Effector CD4-positive, alpha-beta T cell (primary cell): Measurements from ENCODE around the gene ST6GAL2.

Experiments used
- DNase-seq: peaks from one replicate; pipeline ENCODE4 v3.0.0-alpha.2; 2020

The ST6GAL2 gene

DNA sequence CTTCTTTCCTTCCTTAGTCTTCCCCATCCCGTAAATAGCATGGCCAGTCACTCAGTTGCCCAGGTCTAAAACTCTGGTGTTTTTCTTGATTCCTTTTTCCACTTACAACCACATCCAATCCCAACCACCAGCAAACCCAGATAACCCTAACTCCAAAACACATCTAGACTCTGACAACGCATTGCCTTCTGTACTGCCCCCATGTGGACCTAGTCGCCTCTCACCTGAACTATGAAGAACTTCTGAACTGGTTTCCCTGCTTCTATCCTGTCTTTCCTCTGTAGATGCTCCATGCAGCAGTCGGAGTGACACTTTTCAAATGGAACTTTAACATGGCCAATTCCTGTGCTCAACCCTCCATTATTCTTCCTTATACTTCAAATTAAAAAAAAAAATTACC is 26.5 kb downstream of the ST6GAL2 start:
- DNase-seq: no peak

- DNase-seq: no peak
These were observed 27.2 kb downstream of the ST6GAL2 start for GRCh38 chr2:106858810-106859209.

DNA sequence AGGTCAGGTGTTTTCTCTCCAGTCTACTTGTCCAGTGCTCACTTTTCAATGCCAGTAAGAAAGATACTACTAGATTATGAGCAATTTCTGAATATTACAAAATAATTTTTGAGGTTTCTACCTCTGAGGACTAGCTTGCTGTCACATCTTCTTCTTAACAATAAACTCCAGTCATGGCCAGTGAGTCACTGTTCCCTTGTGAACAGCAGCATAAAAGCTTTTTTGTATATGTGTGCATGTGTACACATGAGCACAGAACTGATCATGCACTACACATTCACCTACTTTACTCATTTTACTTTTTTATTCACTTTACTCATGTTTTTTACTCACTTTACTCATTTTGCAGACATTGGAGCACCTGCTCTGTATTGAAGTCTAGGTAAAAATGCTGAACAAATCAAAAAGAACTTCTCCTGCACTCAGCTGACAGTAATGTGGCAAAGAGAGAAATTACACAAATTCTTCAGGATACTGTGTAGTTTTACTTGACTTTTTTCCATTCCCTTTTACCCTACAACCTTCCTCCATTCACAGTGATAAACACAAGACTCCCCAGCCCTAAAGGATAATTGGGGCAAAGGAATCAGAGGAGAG is 28.0 kb downstream of the ST6GAL2 start:
- DNase-seq: no peak

DNA sequence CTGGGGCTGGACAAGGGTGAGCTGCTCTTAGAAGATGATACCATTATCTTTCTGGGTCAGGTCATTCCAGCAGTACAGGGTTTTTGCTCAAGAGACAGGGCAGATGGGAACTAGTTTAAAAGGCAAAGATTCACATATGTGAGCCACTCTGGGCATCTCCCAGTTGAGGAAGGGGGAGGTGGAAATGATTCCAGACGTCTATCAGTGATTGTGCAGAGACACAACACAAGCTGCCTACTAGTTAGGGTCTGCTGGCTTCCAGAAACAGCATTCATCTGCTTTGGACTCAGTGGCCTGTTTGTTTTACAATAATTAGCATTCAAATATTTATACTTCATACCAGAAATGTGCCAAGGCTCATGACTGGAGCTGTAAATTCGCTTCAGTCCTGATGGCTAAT is 32.3 kb downstream of the ST6GAL2 start:
- no peak for DNase-seq

GRCh38 chr2:106851881-106852501 is 34.0 kb downstream of the ST6GAL2 start:
- no peak for DNase-seq

DNA sequence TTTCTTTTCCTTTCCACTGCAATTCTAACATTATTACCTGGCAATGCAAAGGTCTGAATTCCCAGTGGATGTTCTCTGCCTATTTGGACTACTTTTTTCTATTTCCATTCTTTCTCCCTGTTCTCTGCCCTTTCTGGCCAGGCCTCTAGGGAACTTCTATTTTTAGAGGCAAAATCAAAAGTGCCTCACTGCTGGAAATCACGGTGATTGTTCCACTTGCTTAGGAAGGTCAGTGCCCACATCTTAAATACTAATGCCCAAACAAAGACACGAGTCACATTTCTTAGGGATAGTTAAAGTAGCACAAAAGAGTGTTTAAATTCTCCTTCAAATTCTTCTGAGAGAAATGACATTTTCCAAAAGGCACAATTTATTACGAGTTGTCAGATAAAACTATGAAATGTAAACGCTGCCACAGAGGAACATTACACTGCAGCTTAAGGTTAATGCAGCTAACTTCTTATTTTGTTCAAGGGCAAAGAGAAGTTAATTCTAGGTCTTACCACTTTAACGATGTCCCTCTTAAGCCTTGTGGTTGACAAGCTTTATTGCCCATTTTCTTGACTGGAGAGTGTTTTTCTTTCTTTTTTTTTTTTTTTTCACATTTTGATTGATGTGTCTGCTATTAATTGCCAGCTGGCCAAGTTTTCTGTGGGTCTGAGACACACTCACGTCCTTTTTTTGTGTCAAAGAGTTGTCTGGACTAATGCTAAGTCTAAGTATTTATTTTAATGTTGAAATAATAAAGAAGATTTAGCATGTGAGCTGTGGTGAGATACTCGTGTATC is 34.7 kb downstream of the ST6GAL2 start:
- DNase-seq: no peak

- DNase-seq: no peak
These were observed 36.7 kb downstream of the ST6GAL2 start for GRCh38 chr2:106849253-106849652.

DNA sequence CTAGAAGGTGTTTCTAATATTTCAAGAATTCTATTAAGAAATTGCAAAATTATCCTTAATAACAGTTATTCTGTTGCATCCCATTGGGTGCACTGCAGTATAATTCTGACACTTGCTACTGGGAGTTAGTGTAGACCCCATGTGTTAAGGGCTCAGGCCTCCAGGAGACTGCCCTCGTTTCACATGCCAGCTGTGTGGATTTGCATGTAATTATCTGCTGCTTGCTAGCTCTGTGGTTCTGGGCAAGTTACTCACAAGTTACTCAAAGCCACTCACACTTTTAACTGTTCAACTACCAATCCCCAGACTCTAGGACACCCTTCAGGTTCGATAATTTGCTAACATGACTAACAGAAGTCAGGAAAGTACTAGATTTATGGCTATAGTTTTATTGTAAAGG is 38.6 kb downstream of the ST6GAL2 start:
- DNase-seq: no peak

DNA sequence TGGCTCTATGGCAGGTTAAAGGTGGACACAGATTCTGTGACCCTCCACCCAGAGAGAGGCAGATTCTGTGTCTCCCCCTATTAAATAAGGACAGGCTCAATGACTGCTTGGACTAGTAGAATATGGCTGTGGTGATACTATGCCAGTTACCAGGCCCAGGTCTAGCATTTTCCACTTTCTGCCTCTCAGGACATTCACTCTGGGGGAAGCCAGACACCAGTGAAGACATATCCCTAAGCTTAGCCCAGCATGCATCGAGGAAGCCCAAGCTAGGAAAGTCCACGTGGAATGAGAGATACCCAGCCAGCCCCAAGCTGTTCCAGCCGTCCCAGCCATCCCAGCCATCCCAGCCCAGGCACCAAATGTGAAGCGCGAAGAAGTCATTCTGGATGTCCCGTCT is 40.3 kb downstream of the ST6GAL2 start:
- DNase-seq: no peak

GRCh38 chr2:106843910-106844250 is 42.1 kb downstream of the ST6GAL2 start:
- DNase-seq: no peak

- DNase-seq: no peak
These were observed 42.7 kb downstream of the ST6GAL2 start for GRCh38 chr2:106843001-106843909.

- no peak for DNase-seq
These were observed 43.9 kb downstream of the ST6GAL2 start for GRCh38 chr2:106841886-106842645.

DNA sequence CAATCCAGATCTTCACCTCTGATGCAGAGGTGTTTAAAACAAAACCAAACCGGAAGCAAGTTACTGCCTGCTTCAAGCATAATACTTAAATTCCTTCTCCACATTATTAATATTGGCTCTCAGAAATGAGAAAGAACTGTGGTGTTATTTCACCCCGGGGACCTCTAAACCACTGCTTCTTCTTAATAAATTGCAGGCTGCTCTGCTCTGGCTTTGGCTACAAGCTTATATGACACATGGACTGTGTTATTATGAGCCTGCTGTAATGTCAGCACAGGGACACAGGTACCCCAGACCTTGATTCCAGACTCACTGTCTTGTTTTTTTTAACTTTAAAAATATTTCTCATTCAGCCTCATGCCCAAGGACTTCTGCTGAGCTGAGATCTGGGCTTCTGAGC is 45.1 kb downstream of the ST6GAL2 start:
- no peak for DNase-seq

DNA sequence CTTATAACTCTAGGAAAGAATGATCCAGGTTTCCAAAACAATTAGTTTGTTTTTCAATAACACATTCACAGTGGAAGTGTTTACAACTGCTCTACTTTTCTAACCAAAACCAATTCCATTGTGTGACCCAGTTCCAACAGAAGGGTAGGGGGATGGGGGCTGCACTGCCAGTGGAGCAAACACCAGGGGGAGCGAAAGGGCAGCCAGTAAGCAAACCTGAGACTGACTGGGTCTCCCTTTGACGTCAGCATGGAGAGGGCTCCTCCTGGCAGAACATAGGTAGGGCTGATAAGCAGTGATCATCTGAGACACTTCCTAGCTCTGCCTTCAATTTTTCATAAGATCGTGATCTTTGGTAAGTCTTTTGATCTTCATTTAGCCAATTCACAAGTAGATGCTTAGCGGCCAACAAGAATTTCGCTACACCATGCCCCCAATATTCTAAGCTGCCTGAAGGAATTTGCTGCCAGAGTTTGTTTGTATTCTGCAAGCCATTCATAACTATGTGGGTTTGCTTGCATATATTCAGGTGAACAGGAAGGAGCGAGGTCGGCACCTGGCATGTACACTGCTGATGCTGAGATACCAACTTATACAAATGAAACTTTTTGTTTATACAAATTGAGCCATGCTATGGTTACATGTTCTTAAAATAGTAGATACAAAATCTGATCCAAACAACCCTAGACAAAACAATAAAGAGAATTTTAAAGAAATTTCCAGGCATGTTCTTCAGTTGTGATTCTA is 45.9 kb downstream of the ST6GAL2 start:
- DNase-seq: no peak

GRCh38 chr2:106833256-106833655 is 52.7 kb downstream of the ST6GAL2 start:
- DNase-seq: no peak

- DNase-seq: no peak
These were observed 54.0 kb downstream of the ST6GAL2 start for GRCh38 chr2:106831816-106832569.

DNA sequence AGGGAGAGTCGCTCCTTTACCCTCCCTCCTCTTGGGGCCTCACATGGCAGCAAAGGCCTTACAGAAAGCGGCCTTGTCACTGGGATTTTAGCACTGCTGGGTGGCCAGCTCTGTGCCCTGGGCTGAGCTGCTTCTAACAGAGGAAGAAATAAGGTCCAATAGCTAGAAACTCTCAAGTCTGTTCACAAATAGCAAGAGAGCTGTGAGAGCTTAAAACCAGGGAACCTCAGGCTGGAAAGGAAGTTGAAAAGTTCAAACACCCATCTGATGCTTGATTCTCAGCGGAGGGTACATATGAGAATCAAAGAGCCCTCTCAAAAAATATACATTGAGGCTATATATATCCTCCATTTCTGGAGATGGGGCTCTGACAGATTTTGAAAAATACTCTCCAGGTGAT is 54.7 kb downstream of the ST6GAL2 start:
- DNase-seq: no peak

- no peak for DNase-seq
These were observed 55.8 kb downstream of the ST6GAL2 start for GRCh38 chr2:106830191-106830590.

DNA sequence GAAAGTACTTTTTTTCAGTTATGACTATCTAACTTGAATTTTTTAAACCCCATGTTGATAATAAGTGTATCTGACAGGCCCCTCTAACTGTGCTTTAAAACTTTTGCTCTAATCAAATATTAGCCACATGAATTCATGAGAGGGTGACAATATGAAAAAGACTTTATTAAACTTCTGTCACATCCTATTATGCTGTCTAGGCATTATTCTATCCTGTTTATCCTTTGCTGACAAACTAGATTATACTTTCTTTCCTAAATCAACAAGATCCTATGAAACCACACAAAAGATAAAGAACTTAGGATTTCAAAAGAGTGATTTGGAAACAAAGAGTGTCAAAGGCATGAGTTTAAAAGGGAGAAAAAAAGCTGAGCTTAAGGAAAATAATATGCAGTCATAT is 57.8 kb downstream of the ST6GAL2 start:
- no peak for DNase-seq

DNA sequence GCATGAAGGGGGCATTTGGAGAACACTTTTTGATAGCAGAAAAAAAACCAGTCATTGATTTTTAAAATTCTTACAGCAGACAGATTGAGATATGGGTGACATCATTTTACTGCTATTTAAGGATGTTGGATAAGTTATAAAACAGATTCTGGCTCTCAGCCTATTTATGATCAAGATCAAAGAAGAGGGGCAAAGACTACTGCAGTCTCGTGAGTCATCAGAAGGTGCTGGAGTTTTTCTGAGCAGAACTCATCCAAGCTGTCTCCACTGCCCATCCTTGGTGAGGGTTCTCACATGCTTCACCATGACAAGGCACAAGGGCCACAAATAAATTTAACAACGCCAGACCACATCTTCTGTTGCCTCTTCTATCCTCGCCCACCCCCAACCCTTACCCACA is 58.8 kb downstream of the ST6GAL2 start:
- DNase-seq: no peak

DNA sequence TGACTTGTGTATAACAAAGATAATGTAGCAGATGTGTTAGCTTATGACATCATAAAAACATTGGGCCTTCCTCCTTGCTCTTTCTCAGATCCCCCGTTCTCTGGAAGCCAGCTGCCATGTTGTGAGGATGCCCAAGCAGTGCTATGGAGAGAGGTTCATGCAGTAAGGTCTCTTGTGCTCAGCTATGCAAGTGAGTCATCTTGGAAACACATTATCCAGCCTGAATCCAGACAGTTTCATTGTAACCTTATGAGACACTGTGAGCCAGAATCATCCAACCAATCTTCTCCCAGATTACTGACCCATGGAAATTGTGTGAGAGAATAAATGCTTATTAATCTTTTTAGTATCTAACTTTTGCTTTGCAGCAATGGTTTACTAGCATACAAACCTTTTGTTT is 60.8 kb downstream of the ST6GAL2 start:
- DNase-seq: no peak
